Heart left ventricle (tissue), 16 donors: ENCODE measurements around the gene TTLL7. TPM values are rescaled to one million over a fixed set of nuclear protein-coding genes. Genes with fewer than 3 reads are reported as not detected.

Source experiments
- ATAC-seq, 4 donors: fragments of 200-7000 bp; cut with Tn5 transposase; one replicate each; pipeline ENCODE4 v1.9.1; 2020 to 2022; ENCODE audit warnings: moderate library complexity in 4 of 4, mild to moderate bottlenecking in 3 of 4, moderate number of reproducible peaks in 1 of 4
- DNase-seq, 5 donors: peaks; one replicate each; pipeline ENCODE4 v3.0.0-alpha.2; 2020
- H3K27ac ChIP-seq, 12 donors: fragments of 200-600 bp; sonication (generic) in 4 of 12; one replicate each; pipeline versions ENCODE4 v1.5.0 to v1.8.0; 2016 to 2022; ENCODE audit warnings: mild to moderate bottlenecking in 2 of 12
- H3K27me3 ChIP-seq, 9 donors: fragments of 200-600 bp; sonication (generic) in 2 of 9; one replicate each; pipeline versions ENCODE4 v1.5.1 to v1.8.0; 2016 to 2022; ENCODE audit warnings: mild to moderate bottlenecking in 3 of 9
- H3K36me3 ChIP-seq, 9 donors: fragments of 200-600 bp; sonication (generic) in 2 of 9; one replicate each; pipeline versions ENCODE4 v1.5.0 to v1.8.0; 2018 to 2022; ENCODE audit warnings: mild to moderate bottlenecking in 2 of 9
- H3K4me1 ChIP-seq, 12 donors: fragments of 200-600 bp; sonication (generic) in 4 of 12; one replicate each; pipeline versions ENCODE4 v1.5.0 to v1.8.0; 2016 to 2022; ENCODE audit warnings: mild to moderate bottlenecking in 3 of 12
- H3K4me3 ChIP-seq, 12 donors: fragments of 200-600 bp; sonication (generic) in 4 of 12; one replicate each; pipeline versions ENCODE4 v1.5.0 to v1.8.0; 2017 to 2022; ENCODE audit warnings: mild to moderate bottlenecking in 9 of 12, moderate library complexity in 4 of 12
- H3K9me3 ChIP-seq, 12 donors: fragments of 200-600 bp; sonication (generic) in 4 of 12; one replicate each; pipeline versions ENCODE4 v1.5.0 to v1.8.0; 2016 to 2022; ENCODE audit warnings: mild to moderate bottlenecking in 1 of 12
- POLR2A ChIP-seq, 2 donors: fragments of 450-650 bp; IDR thresholded peaks; one replicate each; pipeline ENCODE4 v1.6.1; 2017; ENCODE audit warnings: antibody characterized with exemption in 2 of 2, mild to moderate bottlenecking in 2 of 2, moderate library complexity in 2 of 2
- WGBS, 4 donors: extraction: QIAGEN DNeasy Blood & Tissue Kit in 2 of 4; methylation state at CpG; one replicate each; pipeline versions ENCODE4 v1.1.5 to v1.1.7; 2013 to 2018; 5-methylcytosine and 5-hydroxymethylcytosine counted together
- intact Hi-C, 10 donors: fragments of 100-400 bp; cut with DNase I; formaldehyde crosslinking; loops; one replicate each; pipeline versions ENCODE4 v1.11.1 to v1.14.2; 2022
- polyA plus RNA-seq, 2 donors: library from polyadenylated mRNA; stranded (reverse); fragments of 200-250 nt; gene quantifications; one replicate each; pipeline ENCODE4 v1.2.3, GENCODE V29; 2013
- total RNA-seq, 9 donors: library from RNA; depleted of rRNA in 2 of 9; stranded (reverse); fragments of >200 nt in 2 of 9; fragmentation: NEBNext Ultra II Directional in 3 of 9; extraction: Animal tissue kit (Norgen Biotek cat#: 25700) in 3 of 9; gene quantifications; one replicate each; pipeline versions ENCODE4 v1.1.0 to v1.2.4, GENCODE V29; 2016 to 2023
- TF ChIP-seq, protein P1 (sequence below), 12 donors: fragments of 200-600 bp; sonication (generic) in 4 of 12; IDR thresholded peaks; one replicate each; pipeline versions ENCODE4 v1.5.0 to v1.8.0; 2018 to 2022; ENCODE audit warnings: antibody characterized with exemption in 12 of 12, mild to moderate bottlenecking in 5 of 12
- donor health status: ischemic (EF 13 %, LVEDD 7.1; RV severe dilation, severe dysfunction).
- donor health status: healthy with polysubstance abuse.
- donor health status: DM: no; HTN: yes; CAD: no.
- donor health status: DM: no; HTN: no; CAD: no.
- donor health status: ischemic (EF 25% LVEDD 6.9; RV normal size, moderate dysfunction).
- donor health status: ischemic (EF 25% LVEDD 5.7; RV mildly dilated, moderate dysfunction).
- donor health status: healthy.
- donor health status: DM: yes; HTN: yes; CAD: no.
- donor health status: ischemic (EF 35%, LVEDD 5.7; RV mildly dilated, moderate dysfunction).
- donor health status: nonischemic (EF 11% LVEDD 7.7; RV severe dilation, severe dysfunction).
- donor health status: DM: yes; HTN: yes; CAD: no.
- donor health status: PGD.
- donor health status: ischemic (EF 29% LVEDD 5.4; RV normal size, mild dysfunction).
- donor health status: nonischemic (EF 23%, LVEDD 6.1; RV moderate dilation, normal function).

Gene TTLL7
- total and polyA plus RNA-seq, 11 donors = 0.87 to 12.8 (median 3.2) TPM

DNA sequence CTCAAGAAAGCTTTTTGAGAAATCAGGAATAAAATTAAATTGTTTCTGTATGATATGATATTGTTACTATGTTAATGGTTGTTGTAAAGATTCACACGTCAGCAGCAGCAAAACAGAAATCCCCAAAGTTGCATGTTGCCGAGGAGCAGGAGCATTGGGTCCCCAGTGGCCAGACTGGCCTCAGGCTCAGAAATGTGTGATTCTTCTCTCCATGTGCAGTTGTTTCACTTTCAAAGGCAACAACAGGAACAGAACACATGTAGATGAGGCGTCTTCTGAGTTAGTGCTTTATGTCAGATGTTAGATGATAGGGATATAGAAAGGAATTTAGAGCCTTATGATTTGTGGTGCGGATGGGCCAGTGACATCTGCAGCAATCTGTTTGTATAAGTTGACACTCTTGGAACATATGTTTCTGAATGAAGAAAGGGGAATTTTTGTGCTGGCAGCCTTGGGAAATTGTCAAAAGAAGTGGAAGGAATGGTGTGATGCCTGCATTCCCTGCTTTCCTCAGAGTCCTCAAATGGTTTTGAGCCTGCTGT is 2.1 kb upstream of the TTLL7 start:
- peaks cover 0 to 34% (median 0%) of the 10 kb centered on the region in 9 donors for H3K27me3 ChIP-seq
- H3K9me3 ChIP-seq = no peaks in the 10 kb centered on the region
- TF ChIP-seq, protein P1, sequence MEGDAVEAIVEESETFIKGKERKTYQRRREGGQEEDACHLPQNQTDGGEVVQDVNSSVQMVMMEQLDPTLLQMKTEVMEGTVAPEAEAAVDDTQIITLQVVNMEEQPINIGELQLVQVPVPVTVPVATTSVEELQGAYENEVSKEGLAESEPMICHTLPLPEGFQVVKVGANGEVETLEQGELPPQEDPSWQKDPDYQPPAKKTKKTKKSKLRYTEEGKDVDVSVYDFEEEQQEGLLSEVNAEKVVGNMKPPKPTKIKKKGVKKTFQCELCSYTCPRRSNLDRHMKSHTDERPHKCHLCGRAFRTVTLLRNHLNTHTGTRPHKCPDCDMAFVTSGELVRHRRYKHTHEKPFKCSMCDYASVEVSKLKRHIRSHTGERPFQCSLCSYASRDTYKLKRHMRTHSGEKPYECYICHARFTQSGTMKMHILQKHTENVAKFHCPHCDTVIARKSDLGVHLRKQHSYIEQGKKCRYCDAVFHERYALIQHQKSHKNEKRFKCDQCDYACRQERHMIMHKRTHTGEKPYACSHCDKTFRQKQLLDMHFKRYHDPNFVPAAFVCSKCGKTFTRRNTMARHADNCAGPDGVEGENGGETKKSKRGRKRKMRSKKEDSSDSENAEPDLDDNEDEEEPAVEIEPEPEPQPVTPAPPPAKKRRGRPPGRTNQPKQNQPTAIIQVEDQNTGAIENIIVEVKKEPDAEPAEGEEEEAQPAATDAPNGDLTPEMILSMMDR (IDR thresholded peaks at IDR 0.05) = no peak
- TF ChIP-seq POLR2A (IDR thresholded peaks at IDR 0.05) = no peak
- DNase-seq (no peak), ATAC-seq (no peak)
- intact Hi-C loops = no loop called here
- H3K27ac ChIP-seq = no peak overlapping the region
- peaks cover 0 to 24% (median 2%) of the 10 kb centered on the region in 12 donors for H3K4me1 ChIP-seq
- H3K36me3 ChIP-seq = no peaks in the 10 kb centered on the region
- 72 to 94% (median 80%) methylated on average over 4 of the region's 4 CpGs for WGBS, 4 donors
- no peak overlapping the region for H3K4me3 ChIP-seq

DNA sequence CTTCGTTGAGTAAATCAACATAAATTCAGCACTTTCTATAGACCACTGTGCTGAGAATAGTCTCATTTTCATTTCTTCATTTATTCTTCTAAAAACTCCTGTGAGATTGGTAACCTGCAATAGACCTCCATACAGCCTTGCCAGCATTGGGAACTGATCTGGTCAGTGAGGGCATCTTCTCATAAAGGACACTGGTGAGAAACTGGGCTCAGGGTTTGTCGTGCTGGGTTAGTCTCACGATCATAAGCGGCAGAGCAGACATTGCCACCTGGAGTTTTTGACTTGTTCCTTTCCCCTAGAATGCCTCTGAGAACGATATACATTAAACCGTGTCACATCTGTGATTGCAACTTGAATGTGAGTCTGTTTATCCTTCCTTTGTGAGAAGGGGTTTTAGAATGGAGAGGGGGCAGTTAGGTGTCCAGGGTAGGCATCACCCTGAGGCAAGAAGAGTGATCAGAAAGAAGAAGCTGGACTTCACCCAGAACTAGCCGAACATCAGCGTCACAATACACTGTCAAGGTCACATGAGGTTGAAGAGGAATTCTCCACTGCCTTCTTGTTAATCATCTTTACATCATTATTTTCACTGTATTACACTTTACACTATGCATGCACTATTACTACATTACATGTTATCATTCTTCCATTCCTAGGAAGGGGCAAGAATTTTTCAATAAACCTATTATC is 1.4 kb upstream of the TTLL7 start:
- Histone ChIP-seq H3K4me1 (peaks cover 0 to 24% (median 2%) of the 10 kb centered on the region in 12 donors), H3K9me3 (no peaks in the 10 kb centered on the region), H3K27ac (no peak overlapping the region), H3K4me3 (no peak overlapping the region), H3K27me3 (peaks cover 0 to 34% (median 0%) of the 10 kb centered on the region in 9 donors), H3K36me3 (no peaks in the 10 kb centered on the region)
- WGBS, 4 donors = 84 to 86% (median 85%) methylated on average over 8 of the region's 8 CpGs
- intact Hi-C loops = no loop called here
- DNase-seq (no peak), ATAC-seq (no peak)
- no peak for TF ChIP-seq POLR2A (IDR thresholded peaks at IDR 0.05)
- TF ChIP-seq, protein P1 (IDR thresholded peaks at IDR 0.05) = no peak

DNA sequence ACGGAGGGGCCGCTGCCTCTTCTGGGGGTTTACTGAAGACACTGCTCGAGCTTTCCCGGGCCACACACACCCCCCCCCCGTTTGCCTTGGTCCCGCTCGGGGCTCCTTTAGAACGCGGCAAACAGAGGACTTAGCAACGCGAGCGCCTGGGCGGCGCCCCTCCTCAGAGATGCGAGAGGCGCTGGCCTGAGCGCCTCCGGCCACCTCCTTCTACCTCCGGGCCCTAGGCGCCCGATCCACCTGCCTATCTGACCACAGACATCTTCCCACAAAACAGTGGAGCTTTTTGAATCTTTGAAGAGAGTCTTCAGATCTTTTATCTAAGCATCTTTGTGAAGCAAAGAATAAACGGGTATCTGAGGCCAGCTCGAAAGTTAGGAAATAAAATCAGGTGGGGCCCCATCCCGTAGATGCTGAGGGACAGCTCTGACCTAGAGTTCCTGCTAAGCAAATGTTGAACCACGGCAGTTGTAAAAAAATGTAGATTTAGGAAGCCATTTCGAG is 436 bp upstream of the TTLL7 start:
- peaks cover 0 to 34% (median 0%) of the 10 kb centered on the region in 9 donors for H3K27me3 ChIP-seq
- TF ChIP-seq POLR2A (IDR thresholded peaks at IDR 0.05) = no peak
- TF ChIP-seq, protein P1 (IDR thresholded peaks at IDR 0.05) = no peak
- peak overlapping the region; percentile 64 to 91 (median 78) for H3K4me3 ChIP-seq
- peak in 4 of 5 donors; percentile 70 to 83 (median 74) for DNase-seq
- peaks cover 0 to 24% (median 2%) of the 10 kb centered on the region in 12 donors for H3K4me1 ChIP-seq
- WGBS, 4 donors = 2 to 4% (median 3%) methylated on average over 12 to 26 of the region's 26 CpGs
- H3K9me3 ChIP-seq = no peaks in the 10 kb centered on the region
- ATAC-seq = peak; percentile 83 to 97 (median 94)
- intact Hi-C loops = loop anchor here in 2 of 10 donors (5.0 to 10.0 kb wide), 2 partner anchors 78 to 125 kb away; no protein-coding TSS in a partner anchor
- H3K36me3 ChIP-seq = no peaks in the 10 kb centered on the region
- peak overlapping the region; percentile 41 to 86 (median 72) for H3K27ac ChIP-seq

DNA sequence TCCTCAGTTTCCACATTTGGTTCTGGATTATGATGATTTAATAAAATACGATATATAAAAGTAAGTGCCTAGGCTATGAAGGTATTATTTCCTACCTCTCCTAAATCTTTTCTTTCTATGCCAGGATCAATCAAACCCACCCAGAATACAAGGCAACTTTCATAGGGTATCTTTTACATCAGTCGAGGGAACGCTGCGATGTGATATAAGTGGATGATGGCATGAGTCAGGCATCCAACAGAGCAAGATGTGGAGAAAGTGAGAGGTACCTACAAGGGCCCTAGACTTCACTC is 781 bp downstream of the TTLL7 start:
- ATAC-seq = no peak
- Histone ChIP-seq H3K36me3 (no peaks in the 10 kb centered on the region), H3K9me3 (no peaks in the 10 kb centered on the region), H3K4me3 (peak overlapping the region; percentile 64 to 91 (median 78)), H3K27me3 (peaks cover 0 to 34% (median 0%) of the 10 kb centered on the region in 9 donors), H3K4me1 (peaks cover 0 to 24% (median 2%) of the 10 kb centered on the region in 12 donors), H3K27ac (peak overlapping the region in 6 of 12 donors; percentile 65 to 82 (median 78))
- TF ChIP-seq, protein P1 (IDR thresholded peaks at IDR 0.05) = no peak
- no peak for TF ChIP-seq POLR2A (IDR thresholded peaks at IDR 0.05)
- DNase-seq = no peak
- WGBS, 4 donors = 34 to 40% (median 39%) methylated on average over 4 of the region's 4 CpGs
- intact Hi-C loops = loop anchor here in 2 of 10 donors (5.0 to 10.0 kb wide), 2 partner anchors 79 to 127 kb away; no protein-coding TSS in a partner anchor
